Regular cardiac myocyte (primary cell): ENCODE results near the gene KCNK10. TPM values are rescaled to one million over a fixed set of nuclear protein-coding genes. Genes with fewer than 3 reads are reported as not detected.

ENCODE experiments used
- total RNA-seq: library from RNA; depleted of rRNA; stranded (reverse); fragments of >200 nt; gene quantifications from 2 replicates; pipeline ENCODE4 v1.2.3, GENCODE V29; 2014

KCNK10 gene
- total RNA-seq = not detected in 2 replicates

GRCh38 chr14:88323086-88323522, at the start of gene KCNK10:
KCNK10 (minus strand) TSS chr14:88323269; CDS start chr14:88322798, 471 bp downstream.

Other genes starting within 250 kb of the KCNK10 start
- gene SPATA7, start 62.4 kb upstream of the KCNK10 start, total RNA-seq = 6.1 and 17.2 TPM in 2 replicates
- gene PTPN21, start 231.7 kb upstream of the KCNK10 start, total RNA-seq = 5.4 and 6.1 TPM in 2 replicates
- 58.7 and 63.4 TPM in 2 replicates for gene ZC3H14, start 239.8 kb upstream of the KCNK10 start, total RNA-seq